Hepatocyte (in vitro differentiated cells): Measurements from ENCODE around the gene HES1. TPM values are rescaled to one million over a fixed set of nuclear protein-coding genes. Genes with fewer than 3 reads are reported as not detected.

ENCODE experiments used
- DNase-seq: peaks from one replicate; pipeline ENCODE4 v3.0.0-alpha.2; 2016; ENCODE audit warnings: low spot score
- H2AFZ ChIP-seq: fragments of 200-600 bp; sonication (generic); 2 replicates; pipeline ENCODE4 v1.6.0; 2016; ENCODE audit warnings: antibody characterized with exemption, mild to moderate bottlenecking
- H3K27ac ChIP-seq: fragments of 200-600 bp; sonication (generic); 2 replicates; pipeline ENCODE4 v1.5.1; 2016; ENCODE audit warnings: mild to moderate bottlenecking
- H3K27me3 ChIP-seq: fragments of 200-600 bp; sonication (generic); 2 replicates; pipeline ENCODE4 v1.6.1; 2016
- H3K36me3 ChIP-seq: fragments of 200-600 bp; sonication (generic); replicated peaks from 2 replicates; pipeline ENCODE4 v1.5.1; 2016; ENCODE audit warnings: low read depth; ENCODE audit not compliant: insufficient read depth
- H3K4me1 ChIP-seq: fragments of 200-600 bp; sonication (generic); 2 replicates; pipeline ENCODE4 v1.5.1; 2016; ENCODE audit warnings: mild to moderate bottlenecking, moderate library complexity; ENCODE audit not compliant: insufficient read depth
- H3K4me2 ChIP-seq: fragments of 200-600 bp; sonication (generic); 2 replicates; pipeline ENCODE4 v1.6.0; 2016
- H3K4me3 ChIP-seq: fragments of 200-600 bp; sonication (generic); 2 replicates; pipeline ENCODE4 v1.5.1; 2016; ENCODE audit warnings: mild to moderate bottlenecking
- H3K79me2 ChIP-seq: fragments of 200-600 bp; sonication (generic); 2 replicates; pipeline ENCODE4 v1.6.0; 2017; ENCODE audit warnings: mild to moderate bottlenecking
- H3K9me2 ChIP-seq: fragments of 200-600 bp; sonication (generic); replicated peaks from 2 replicates; pipeline ENCODE4 v1.6.0; 2017; ENCODE audit warnings: mild to moderate bottlenecking; ENCODE audit not compliant: insufficient read depth
- H3K9me3 ChIP-seq: fragments of 200-600 bp; sonication (generic); 2 replicates; pipeline ENCODE4 v1.5.1; 2016; ENCODE audit warnings: low read depth, mild to moderate bottlenecking
- H4K20me1 ChIP-seq: fragments of 200-600 bp; sonication (generic); 2 replicates; pipeline ENCODE4 v1.6.0; 2016; ENCODE audit warnings: mild to moderate bottlenecking; ENCODE audit not compliant: insufficient read depth, poor library complexity, severe bottlenecking
- EZH2 ChIP-seq: fragments of 200-600 bp; sonication (generic); IDR thresholded peaks from 2 replicates; pipeline ENCODE4 v1.6.1; 2016; ENCODE audit warnings: antibody characterized with exemption, mild to moderate bottlenecking, borderline replicate concordance
- EZH2phosphoT487 ChIP-seq: fragments of 200-600 bp; sonication (generic); IDR thresholded peaks from one replicate; pipeline ENCODE4 v1.6.1; 2018; ENCODE audit warnings: antibody characterized with exemption, mild to moderate bottlenecking, low read depth, moderate library complexity; ENCODE audit not compliant: unreplicated experiment, severe bottlenecking
- WGBS: methylation state at CpG from one replicate; pipeline ENCODE4 v1.1.6; 2016; ENCODE audit warnings: low lambda C conversion rate; ENCODE audit errors: missing lambda C conversion rate; 5-methylcytosine and 5-hydroxymethylcytosine counted together
- polyA plus RNA-seq: library from polyadenylated mRNA; unstranded; fragments of >200 nt; fragmentation: Nextera tagmentation; extraction: Ambion mirVana; gene quantifications from 2 replicates; pipeline ENCODE4 v1.2.1, GENCODE V29; 2016
- total RNA-seq: library from RNA; depleted of rRNA; stranded (reverse); fragments of >200 nt; gene quantifications from 2 replicates; pipeline ENCODE4 v1.2.3, GENCODE V29; 2014
- TF ChIP-seq, protein P1 (sequence below): fragments of 200-600 bp; sonication (generic); IDR thresholded peaks from 2 replicates; pipeline ENCODE4 v1.5.1; 2016; ENCODE audit warnings: antibody characterized with exemption, mild to moderate bottlenecking; ENCODE audit not compliant: poor library complexity

HES1 gene
- total and polyA plus RNA-seq, 2 experiments from 2014 or later, result 131 to 136 TPM

- H3K4me2 ChIP-seq, result peak overlapping the region; percentile 53
- WGBS, result 86% methylated on average over 15 of the region's 15 CpGs
- no peaks in the 10 kb centered on the region for H4K20me1 ChIP-seq
- H3K9me2 ChIP-seq, result no peaks in the 10 kb centered on the region
- H2AFZ ChIP-seq, result no peak overlapping the region
- H3K4me1 ChIP-seq, result peaks cover 25% of the 10 kb centered on the region
- no peak overlapping the region for H3K4me3 ChIP-seq
- DNase-seq, result peak; percentile 37
- H3K36me3 ChIP-seq, result no peaks in the 10 kb centered on the region
- H3K27ac ChIP-seq, result no peak overlapping the region
- H3K9me3 ChIP-seq, result no peaks in the 10 kb centered on the region
- H3K27me3 ChIP-seq, result no peaks in the 10 kb centered on the region
- H3K79me2 ChIP-seq, result no peaks in the 10 kb centered on the region
- TF ChIP-seq EZH2, result no peak
- TF ChIP-seq, protein P1, sequence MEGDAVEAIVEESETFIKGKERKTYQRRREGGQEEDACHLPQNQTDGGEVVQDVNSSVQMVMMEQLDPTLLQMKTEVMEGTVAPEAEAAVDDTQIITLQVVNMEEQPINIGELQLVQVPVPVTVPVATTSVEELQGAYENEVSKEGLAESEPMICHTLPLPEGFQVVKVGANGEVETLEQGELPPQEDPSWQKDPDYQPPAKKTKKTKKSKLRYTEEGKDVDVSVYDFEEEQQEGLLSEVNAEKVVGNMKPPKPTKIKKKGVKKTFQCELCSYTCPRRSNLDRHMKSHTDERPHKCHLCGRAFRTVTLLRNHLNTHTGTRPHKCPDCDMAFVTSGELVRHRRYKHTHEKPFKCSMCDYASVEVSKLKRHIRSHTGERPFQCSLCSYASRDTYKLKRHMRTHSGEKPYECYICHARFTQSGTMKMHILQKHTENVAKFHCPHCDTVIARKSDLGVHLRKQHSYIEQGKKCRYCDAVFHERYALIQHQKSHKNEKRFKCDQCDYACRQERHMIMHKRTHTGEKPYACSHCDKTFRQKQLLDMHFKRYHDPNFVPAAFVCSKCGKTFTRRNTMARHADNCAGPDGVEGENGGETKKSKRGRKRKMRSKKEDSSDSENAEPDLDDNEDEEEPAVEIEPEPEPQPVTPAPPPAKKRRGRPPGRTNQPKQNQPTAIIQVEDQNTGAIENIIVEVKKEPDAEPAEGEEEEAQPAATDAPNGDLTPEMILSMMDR, result no peak
- no peak for TF ChIP-seq EZH2phosphoT487
These were observed 35.0 kb upstream of the HES1 start for GRCh38 chr3:194100856-194101390.

DNA sequence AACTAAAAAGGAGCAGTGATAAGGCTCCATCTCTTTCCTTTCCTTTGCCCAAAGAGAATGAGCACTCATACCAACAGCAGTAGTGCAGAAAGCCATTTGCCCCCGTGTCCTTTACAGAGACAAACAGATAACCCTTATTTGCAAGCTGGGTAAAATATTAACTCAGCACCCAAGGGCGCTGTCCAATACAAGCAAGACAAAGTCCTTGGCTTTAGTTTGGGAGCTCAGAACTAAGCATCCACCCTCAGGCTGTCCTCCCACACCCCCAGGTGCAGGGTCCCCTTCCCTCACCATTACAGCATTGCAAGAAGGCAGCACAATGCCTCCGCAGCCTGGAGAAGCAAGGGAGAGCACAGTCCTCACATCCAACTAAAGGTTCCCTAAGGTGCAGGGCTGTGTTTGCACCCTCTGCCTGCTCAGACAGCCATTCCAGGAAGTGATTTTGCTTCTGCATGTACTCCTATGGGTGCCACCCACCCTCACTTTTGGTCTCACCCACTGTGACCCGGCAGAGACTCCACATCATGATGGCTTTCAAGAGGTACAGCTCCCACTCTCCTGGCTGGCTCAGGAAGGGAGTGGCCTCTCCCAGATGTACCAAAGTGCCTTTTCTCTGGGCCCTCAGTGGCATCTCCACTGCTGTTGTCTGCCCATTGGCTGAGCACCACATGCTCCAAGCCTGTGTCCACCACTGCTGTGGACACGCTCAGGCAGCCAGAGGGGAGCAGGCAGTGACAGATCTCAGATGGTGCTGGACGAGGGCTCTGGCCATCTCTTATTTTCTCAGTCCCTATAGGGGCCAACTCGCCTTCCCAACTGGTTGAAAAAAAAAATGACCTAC, 34.1 kb upstream of the HES1 start:
- 82% methylated on average over 7 of the region's 7 CpGs for WGBS
- Histone ChIP-seq H3K36me3 (no peaks in the 10 kb centered on the region), H3K79me2 (no peaks in the 10 kb centered on the region), H3K9me2 (no peaks in the 10 kb centered on the region), H3K4me2 (peak overlapping the region; percentile 53), H2AFZ (no peak overlapping the region), H3K27me3 (no peaks in the 10 kb centered on the region), H3K4me3 (no peak overlapping the region), H3K27ac (no peak overlapping the region), H4K20me1 (no peaks in the 10 kb centered on the region), H3K9me3 (no peaks in the 10 kb centered on the region), H3K4me1 (peaks cover 25% of the 10 kb centered on the region)
- peak; percentile 46 for DNase-seq
- TF ChIP-seq, protein P1, result no peak
- TF ChIP-seq EZH2phosphoT487 (no peak), EZH2 (no peak)

DNA sequence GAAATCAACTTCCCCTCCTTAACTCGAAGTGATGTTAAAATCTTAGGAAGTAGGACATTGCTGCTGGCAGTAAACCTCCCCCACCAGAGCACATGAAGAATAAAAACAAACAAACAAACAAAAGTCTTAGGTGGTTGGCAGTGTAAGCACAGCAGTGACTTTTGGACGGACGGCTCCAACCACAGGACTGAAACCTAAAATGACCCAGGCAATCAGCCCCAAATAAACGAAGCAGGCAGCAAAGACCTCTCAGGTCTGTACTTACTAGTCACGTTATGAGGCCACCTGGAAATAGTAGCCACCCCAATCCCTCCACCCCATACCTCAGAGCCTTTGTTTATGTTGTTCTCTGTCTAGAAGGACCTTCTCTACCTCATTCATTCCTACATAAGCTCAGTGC, 33.5 kb upstream of the HES1 start:
- TF ChIP-seq, protein P1, result no peak
- no peak for TF ChIP-seq EZH2
- no peak for TF ChIP-seq EZH2phosphoT487
- Histone ChIP-seq H3K9me2 (no peaks in the 10 kb centered on the region), H3K4me1 (peaks cover 24% of the 10 kb centered on the region), H3K4me3 (no peak overlapping the region), H3K4me2 (no peak overlapping the region), H3K27me3 (no peaks in the 10 kb centered on the region), H3K79me2 (no peaks in the 10 kb centered on the region), H3K27ac (no peak overlapping the region), H2AFZ (no peak overlapping the region), H4K20me1 (no peaks in the 10 kb centered on the region), H3K36me3 (no peaks in the 10 kb centered on the region), H3K9me3 (no peaks in the 10 kb centered on the region)
- WGBS, result 62% methylated on average over 5 of the region's 5 CpGs
- no peak for DNase-seq
